K562 (cell line): Measurements from ENCODE around the gene MRPL32. TPM values are rescaled to one million over a fixed set of nuclear protein-coding genes. Genes with fewer than 3 reads are reported as not detected.
A peak's percentile ranks its signal among the peaks of the same experiment; 100 is the strongest.

Experiments used
- ATF6 ChIP-seq: sonication (generic); formaldehyde crosslinking; IDR thresholded peaks from 2 replicates; pipeline ENCODE4 v1.4.0; 2020; ENCODE audit warnings: mild to moderate bottlenecking, missing genetic modification reagents
- CAMTA2 ChIP-seq: fragments of 250-450 bp; sonication (Bioruptor Pico); conservative IDR thresholded peaks from 2 replicates; pipeline ENCODE4 v1.5.1; 2022
- CHD1 ChIP-seq: fragments of 200-600 bp; sonication (generic); IDR thresholded peaks from one replicate; pipeline ENCODE4 v1.6.1; 2012; ENCODE audit warnings: mild to moderate bottlenecking, moderate library complexity, low read length, inconsistent platforms
- CREB1 ChIP-seq, 2 experiments: sonication (generic) in 1 of 2; formaldehyde crosslinking in 1 of 2; IDR thresholded peaks; 2 replicates each; pipeline versions ENCODE4 v1.6.1 to v1.8.0; 2012 to 2022; ENCODE audit warnings: inconsistent platforms in 1 of 2, mild to moderate bottlenecking in 1 of 2, missing genetic modification reagents in 1 of 2, moderate library complexity in 1 of 2
- DPF2 ChIP-seq: fragments of 450-650 bp; IDR thresholded peaks from 2 replicates; pipeline ENCODE4 v1.6.1; 2016
- ETV1 ChIP-seq: fragments of 450-650 bp; conservative IDR thresholded peaks from 2 replicates; pipeline ENCODE4 v1.6.1; 2016; ENCODE audit warnings: missing genetic modification characterization, control low read depth, low read depth, missing compliant biosample characterization
- FOXP1 ChIP-seq: sonication (generic); formaldehyde crosslinking; IDR thresholded peaks from 2 replicates; pipeline ENCODE4 v1.8.0; 2022; ENCODE audit warnings: mild to moderate bottlenecking, missing genetic modification reagents
- HDAC8 ChIP-seq: fragments of 450-650 bp; IDR thresholded peaks from 2 replicates; pipeline ENCODE4 v1.6.1; 2016; ENCODE audit warnings: mild to moderate bottlenecking, missing genetic modification characterization, moderate library complexity, missing compliant biosample characterization
- NCOA1 ChIP-seq: fragments of 450-650 bp; IDR thresholded peaks from 2 replicates; pipeline ENCODE4 v1.6.1; 2016; ENCODE audit warnings: low read depth
- NCOA2 ChIP-seq, 2 experiments: fragments of 450-650 bp; IDR thresholded peaks; 2 replicates each; pipeline ENCODE4 v1.6.1; 2018; ENCODE audit warnings: mild to moderate bottlenecking in 2 of 2, moderate library complexity in 1 of 2; ENCODE audit not compliant: partially characterized antibody in 2 of 2
- NONO ChIP-seq, 2 experiments: fragments of 200-400 bp in 1 of 2; fragments of 450-650 bp in 1 of 2; formaldehyde crosslinking in 1 of 2; IDR thresholded peaks; 2 replicates each; pipeline ENCODE4 v1.6.1; 2017; ENCODE audit warnings: low read depth in 2 of 2, mild to moderate bottlenecking in 2 of 2, moderate library complexity in 2 of 2, low read length in 1 of 2
- NR2C1 ChIP-seq, 2 experiments: fragments of 450-650 bp; IDR thresholded peaks; 2 replicates each; pipeline ENCODE4 v1.6.1; 2017; ENCODE audit warnings: mild to moderate bottlenecking in 2 of 2, antibody characterized with exemption in 1 of 2, inconsistent platforms in 1 of 2, missing compliant biosample characterization in 1 of 2, missing genetic modification characterization in 1 of 2
- PKNOX1 ChIP-seq: fragments of 450-650 bp; IDR thresholded peaks from 2 replicates; pipeline ENCODE4 v1.6.1; 2016
- RBM17 ChIP-seq: fragments of 200-400 bp; formaldehyde crosslinking; IDR thresholded peaks from 2 replicates; pipeline ENCODE4 v1.6.1; 2017; ENCODE audit warnings: low read depth, mild to moderate bottlenecking, low read length, borderline replicate concordance
- RFX5 ChIP-seq: IDR thresholded peaks from 2 replicates; pipeline ENCODE4 v1.6.1; 2011; ENCODE audit warnings: low read depth, mild to moderate bottlenecking, improper control_type of control experiment, low read length
- SMARCB1 ChIP-seq: IDR thresholded peaks from 2 replicates; pipeline ENCODE4 v1.6.1; 2011; ENCODE audit warnings: improper control_type of control experiment, low read depth; ENCODE audit not compliant: insufficient read length
- SOX6 ChIP-seq: fragments of 450-650 bp; IDR thresholded peaks from 2 replicates; pipeline ENCODE4 v1.6.1; 2014; ENCODE audit warnings: mild to moderate bottlenecking
- SRSF1 ChIP-seq: fragments of 200-400 bp; formaldehyde crosslinking; IDR thresholded peaks from 2 replicates; pipeline ENCODE4 v1.6.1; 2017; ENCODE audit warnings: mild to moderate bottlenecking, low read depth, low read length, moderate library complexity
- ZNF121 ChIP-seq: sonication (generic); formaldehyde crosslinking; conservative IDR thresholded peaks from 2 replicates; pipeline ENCODE4 v1.8.0; 2022; ENCODE audit warnings: missing genetic modification reagents
- ZNF165 ChIP-seq: fragments of 250-450 bp; sonication (Bioruptor Pico); IDR thresholded peaks from 2 replicates; pipeline ENCODE4 v1.4.0; 2020; ENCODE audit warnings: borderline replicate concordance
- ZNF280A ChIP-seq: fragments of 450-650 bp; IDR thresholded peaks from 2 replicates; pipeline ENCODE4 v1.6.1; 2018; ENCODE audit warnings: mild to moderate bottlenecking, low read depth; ENCODE audit not compliant: partially characterized antibody
- ZNF431 ChIP-seq: sonication (generic); formaldehyde crosslinking; IDR thresholded peaks from 2 replicates; pipeline ENCODE4 v1.8.0; 2022; ENCODE audit warnings: mild to moderate bottlenecking, missing genetic modification reagents
- ZNF644 ChIP-seq: fragments of 200-800 bp; sonication (Bioruptor generic); IDR thresholded peaks from 2 replicates; pipeline ENCODE4 v1.6.1; 2016; ENCODE audit warnings: low read depth, missing genetic modification characterization, missing compliant biosample characterization
- polyA plus RNA-seq, 8 experiments: library from polyadenylated mRNA; depleted of rRNA in 4 of 8; stranded (reverse) in 5 of 8; unstranded in 3 of 8; fragments of >200 nt; fragmentation: Nextera tagmentation in 2 of 8; fragmentation: Illumina TruSeq in 1 of 8; extraction: Ambion mirVana in 2 of 8; extraction: Trizol in 1 of 8; gene quantifications; 2 replicates each; pipeline versions ENCODE4 v1.2.1 to v1.2.3, GENCODE V29; 2011 to 2014; ENCODE audit warnings: inconsistent platforms in 1 of 8, missing spikeins in 1 of 8
- total RNA-seq, 7 experiments: library from RNA; depleted of rRNA in 6 of 7; stranded (reverse); fragments of >200 nt in 6 of 7; fragmentation: Illumina TruSeq in 2 of 7; extraction: Trizol in 2 of 7; gene quantifications; 2 replicates each; pipeline versions ENCODE4 v1.2.1 to v1.2.3, GENCODE V29; 2011 to 2021; ENCODE audit warnings: low replicate concordance in 1 of 7

Gene MRPL32
- total and polyA plus RNA-seq, 9 of the 15 experiments (the other 6 are each of a cell fraction or from before 2014, with no cell fraction given): 75.5 to 351 (median 138) TPM

DNA sequence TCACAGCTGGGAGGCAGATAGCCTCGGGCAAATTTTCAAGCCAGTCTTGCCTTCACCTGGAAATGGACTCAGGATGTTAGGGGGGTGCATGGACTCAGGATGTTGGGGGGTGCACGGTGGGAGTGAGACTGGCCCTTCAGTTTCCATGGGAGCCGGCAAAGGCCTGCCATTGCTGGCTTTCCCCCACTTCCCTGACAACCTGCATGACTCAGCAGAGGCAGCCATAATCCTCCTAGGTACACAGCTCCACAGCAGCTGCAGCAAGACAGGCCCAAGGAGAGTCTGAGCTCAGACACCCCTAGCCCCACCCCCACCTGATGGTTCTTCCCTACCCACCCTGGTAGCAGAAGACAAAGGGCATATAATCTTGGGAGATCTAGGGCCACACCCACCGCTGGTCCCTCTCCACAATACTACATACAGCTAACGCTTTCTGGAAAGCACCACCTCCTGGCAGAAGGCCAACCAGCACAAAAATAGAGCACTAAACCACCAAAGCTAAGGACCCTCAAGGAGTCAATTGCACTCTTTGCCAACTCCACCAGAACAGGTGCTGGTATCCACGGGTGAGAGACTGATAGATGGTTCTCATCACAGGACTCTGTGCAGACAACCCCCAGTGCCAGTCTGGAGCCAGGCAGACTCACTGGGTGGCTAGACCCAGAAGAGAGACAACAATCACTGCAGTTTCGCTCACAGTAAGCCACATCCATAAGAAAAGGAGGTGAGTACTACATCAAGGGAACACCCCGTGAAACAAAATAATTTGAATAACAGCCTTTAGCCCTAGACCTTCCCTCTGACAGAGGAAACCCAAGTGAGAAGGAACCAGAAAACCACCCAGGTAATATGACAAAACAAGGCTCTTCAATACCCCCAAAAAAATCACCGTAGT, 38.6 kb upstream of the MRPL32 start (continued):
- no peak for TF ChIP-seq ATF6 (CRISPR knock-in tag)
- TF ChIP-seq ZNF165 (CRISPR knock-in tag): no peak
- TF ChIP-seq NR2C1 (IDR thresholded peaks at IDR 0.05): no peak
- no peak for TF ChIP-seq NR2C1 (tag; IDR thresholded peaks at IDR 0.05)
- TF ChIP-seq PKNOX1: no peak
- TF ChIP-seq CREB1 (IDR thresholded peaks at IDR 0.05): no peak
- TF ChIP-seq CREB1 (CRISPR knock-in tag; IDR thresholded peaks at IDR 0.05): no peak
- TF ChIP-seq ZNF280A: no peak
- TF ChIP-seq CHD1: no peak
- no peak for TF ChIP-seq ZNF431 (CRISPR knock-in tag)
- 0 out of 2 replicates have a peak, but pooled peaks have one; percentile 40 for TF ChIP-seq SOX6
- TF ChIP-seq ZNF644 (tag): no peak
- TF ChIP-seq ZNF121 (CRISPR knock-in tag): no peak
- TF ChIP-seq HDAC8: no peak
- TF ChIP-seq NONO (IDR thresholded peaks at IDR 0.05; ENCODE audit: low read depth in 2 of 2, low read length in 1 of 2): no peak
- TF ChIP-seq CAMTA2: no peak
- no peak for TF ChIP-seq RFX5
- TF ChIP-seq DPF2: 0 out of 2 replicates have a peak, but pooled peaks have one; percentile 17
- no peak for TF ChIP-seq RBM17
- no peak for TF ChIP-seq NCOA1
- no peak for TF ChIP-seq FOXP1 (CRISPR knock-in tag)
- no peak for TF ChIP-seq ETV1 (tag)
- TF ChIP-seq NCOA2 (IDR thresholded peaks at IDR 0.05; ENCODE audit: partially characterized antibody in 2 of 2): no peak
- no peak for TF ChIP-seq SRSF1
- no peak for TF ChIP-seq SMARCB1
